Uterus (tissue), 2 donors: ENCODE data around the gene PI4KA.
"Not testable (repeated sequence)": the region's sequence is repeated elsewhere in the genome, so short reads cannot be mapped to it uniquely, and the experiment has no call there.

Source experiments
- CTCF ChIP-seq, 4 experiments: fragments of 200-600 bp in 2 of 4; fragments of 450-650 bp in 2 of 4; sonication (generic) in 2 of 4; IDR thresholded peaks; one replicate each; pipeline ENCODE4 v1.5.1; 2016 to 2019; ENCODE audit warnings: antibody characterized with exemption in 4 of 4, mild to moderate bottlenecking in 2 of 4, moderate library complexity in 1 of 4
- POLR2A ChIP-seq, 2 donors: fragments of 450-650 bp; IDR thresholded peaks; one replicate each; pipeline ENCODE4 v1.6.1; 2016; ENCODE audit warnings: antibody characterized with exemption in 2 of 2, mild to moderate bottlenecking in 1 of 2, moderate library complexity in 1 of 2

- not testable (repeated sequence) for TF ChIP-seq POLR2A, CTCF (IDR thresholded peaks at IDR 0.05)
Measured at GRCh38 chr22:20713116-20713515, 145.5 kb downstream of the PI4KA start.
